ENCODE data around the gene PTPRQ. TPM values are rescaled to one million over a fixed set of nuclear protein-coding genes. Genes with fewer than 3 reads are reported as not detected.

PTPRQ gene
- total and polyA plus RNA-seq, 12 donors: 0.04 to 1.9 (median 0.37) TPM; not detected in 1

DNA sequence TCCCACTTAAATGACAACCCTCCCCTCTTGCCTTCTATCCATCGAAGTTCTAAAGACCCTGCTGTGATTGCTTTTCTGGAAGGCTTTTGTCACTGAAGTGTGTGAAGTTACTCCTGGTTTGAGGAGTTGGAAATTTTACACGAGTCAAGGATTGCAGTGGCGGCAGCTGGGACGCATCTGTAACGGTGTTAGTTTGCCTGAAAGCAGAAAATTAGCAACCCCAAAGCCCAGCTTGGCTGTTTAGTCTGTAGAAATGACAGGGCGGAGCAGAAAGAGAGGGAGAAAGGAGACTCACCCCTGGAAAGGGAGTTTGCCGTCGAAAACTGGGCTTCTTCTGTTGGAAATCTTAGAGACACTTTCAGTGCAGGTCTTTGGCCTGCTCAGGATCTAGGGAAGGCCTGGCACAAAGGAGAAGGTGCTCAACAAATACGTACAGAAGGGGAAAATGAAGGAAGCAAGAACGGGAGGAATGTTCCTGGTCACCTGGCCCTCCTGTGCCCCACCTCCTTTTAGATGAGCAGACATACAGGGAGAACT lies 271.7 kb downstream of the PTPRQ start:
- Histone ChIP-seq H3K4me1 (peaks cover 0 to 10% (median 0%) of the 10 kb centered on the region in 9 donors), H3K27me3 (peaks cover 0 to 66% (median 30%) of the 10 kb centered on the region in 7 donors), H3K9me3 (no peaks in the 10 kb centered on the region), H3K4me3 (no peak overlapping the region), H3K36me3 (no peaks in the 10 kb centered on the region), H3K27ac (no peak overlapping the region)
- DNase-seq (no peak), ATAC-seq (no peak)
- TF ChIP-seq, protein P1, sequence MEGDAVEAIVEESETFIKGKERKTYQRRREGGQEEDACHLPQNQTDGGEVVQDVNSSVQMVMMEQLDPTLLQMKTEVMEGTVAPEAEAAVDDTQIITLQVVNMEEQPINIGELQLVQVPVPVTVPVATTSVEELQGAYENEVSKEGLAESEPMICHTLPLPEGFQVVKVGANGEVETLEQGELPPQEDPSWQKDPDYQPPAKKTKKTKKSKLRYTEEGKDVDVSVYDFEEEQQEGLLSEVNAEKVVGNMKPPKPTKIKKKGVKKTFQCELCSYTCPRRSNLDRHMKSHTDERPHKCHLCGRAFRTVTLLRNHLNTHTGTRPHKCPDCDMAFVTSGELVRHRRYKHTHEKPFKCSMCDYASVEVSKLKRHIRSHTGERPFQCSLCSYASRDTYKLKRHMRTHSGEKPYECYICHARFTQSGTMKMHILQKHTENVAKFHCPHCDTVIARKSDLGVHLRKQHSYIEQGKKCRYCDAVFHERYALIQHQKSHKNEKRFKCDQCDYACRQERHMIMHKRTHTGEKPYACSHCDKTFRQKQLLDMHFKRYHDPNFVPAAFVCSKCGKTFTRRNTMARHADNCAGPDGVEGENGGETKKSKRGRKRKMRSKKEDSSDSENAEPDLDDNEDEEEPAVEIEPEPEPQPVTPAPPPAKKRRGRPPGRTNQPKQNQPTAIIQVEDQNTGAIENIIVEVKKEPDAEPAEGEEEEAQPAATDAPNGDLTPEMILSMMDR (IDR thresholded peaks at IDR 0.05): no peak
- intact Hi-C loops (cut with DNase I): no loop called here
- 56 to 65% methylated on average over 10 of the region's 10 CpGs for WGBS, 2 donors

DNA sequence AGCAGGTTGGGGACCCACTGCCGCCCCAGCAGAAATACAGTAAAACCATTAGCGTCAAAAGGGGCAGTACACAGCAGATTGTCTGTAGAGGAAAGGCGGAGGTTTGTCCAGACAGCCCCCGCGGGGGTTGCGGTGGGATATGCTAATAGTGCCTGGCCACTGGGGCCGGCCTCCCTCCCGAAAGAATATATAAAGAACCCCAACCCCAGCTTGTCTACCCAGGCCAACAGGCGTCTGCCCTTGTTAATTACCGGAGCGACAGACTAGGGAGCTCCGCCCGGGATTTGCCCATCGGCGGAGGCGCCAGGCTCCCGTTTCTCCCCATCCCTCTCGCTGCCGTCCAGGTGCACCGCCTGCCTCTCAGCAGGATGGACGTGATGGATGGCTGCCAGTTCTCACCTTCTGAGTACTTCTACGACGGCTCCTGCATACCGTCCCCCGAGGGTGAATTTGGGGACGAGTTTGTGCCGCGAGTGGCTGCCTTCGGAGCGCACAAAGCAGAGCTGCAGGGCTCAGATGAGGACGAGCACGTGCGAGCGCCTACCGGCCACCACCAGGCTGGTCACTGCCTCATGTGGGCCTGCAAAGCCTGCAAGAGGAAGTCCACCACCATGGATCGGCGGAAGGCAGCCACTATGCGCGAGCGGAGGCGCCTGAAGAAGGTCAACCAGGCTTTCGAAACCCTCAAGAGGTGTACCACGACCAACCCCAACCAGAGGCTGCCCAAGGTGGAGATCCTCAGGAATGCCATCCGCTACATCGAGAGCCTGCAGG lies 272.8 kb downstream of the PTPRQ start, which contains the start of gene MYF5:
Gene MYF5 (plus strand): TSS at position 217 of the 774 bp plus-strand sequence. CDS start 152 bp downstream, at position 369.
- intact Hi-C loops (cut with DNase I): no loop called here
- 34 to 35% methylated on average over 45 of the region's 45 CpGs for WGBS, 2 donors

GRCh38 chr12:80717856-80718255 lies 273.8 kb downstream of the PTPRQ start:
- Histone ChIP-seq H3K4me3 (no peak overlapping the region), H3K36me3 (no peaks in the 10 kb centered on the region), H3K27ac (no peak overlapping the region), H3K27me3 (peaks cover 0 to 60% (median 29%) of the 10 kb centered on the region in 7 donors), H3K4me1 (peaks cover 0 to 10% (median 0%) of the 10 kb centered on the region in 9 donors), H3K9me3 (no peaks in the 10 kb centered on the region)
- no peak for DNase-seq
- TF ChIP-seq, protein P1 (IDR thresholded peaks at IDR 0.05): no peak
- intact Hi-C loops (cut with DNase I): no loop called here
- 70 to 77% methylated on average over 4 of the region's 4 CpGs for WGBS, 2 donors
- ATAC-seq: no peak

More for the DNA sequence above, 272.8 kb downstream of the PTPRQ start, which contains the start of gene MYF5:
- H3K4me3 ChIP-seq: no peak within 1 kb of the TSS
- no peak within 1 kb of the TSS for H3K27ac ChIP-seq
- peaks cover 0 to 10% (median 0%) of the 10 kb centered on the region in 9 donors for H3K4me1 ChIP-seq
- no peaks in the 10 kb centered on the region for H3K36me3 ChIP-seq
- H3K27me3 ChIP-seq: peaks cover 0 to 66% (median 29%) of the 10 kb centered on the region in 7 donors
- H3K9me3 ChIP-seq: no peaks in the 10 kb centered on the region
- DNase-seq (no peak), ATAC-seq (peak in 1 of 8 donors; percentile 20)
- TF ChIP-seq, protein P1 (IDR thresholded peaks at IDR 0.05): no peak

DNA sequence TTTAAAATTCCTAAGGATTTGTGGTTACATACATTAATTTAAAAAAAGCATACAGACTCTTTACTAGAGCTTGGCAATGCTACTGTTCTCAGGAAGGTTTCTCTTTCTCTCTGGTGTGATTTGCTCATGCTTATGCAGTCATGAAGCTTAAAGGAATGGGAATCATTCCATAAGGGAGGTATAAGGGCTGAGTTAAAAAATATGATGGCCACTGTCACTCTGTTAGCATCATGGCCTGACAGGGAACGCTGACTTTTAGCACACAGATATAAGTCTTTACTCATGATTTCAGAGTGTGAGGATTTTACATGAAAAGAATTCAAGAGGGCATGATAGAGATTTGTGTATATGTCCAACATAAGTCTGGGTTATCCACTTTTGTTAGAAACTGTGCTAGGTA lies 276.5 kb downstream of the PTPRQ start:
- no peaks in the 10 kb centered on the region for H3K9me3 ChIP-seq
- H3K27me3 ChIP-seq: peaks cover 0 to 34% (median 14%) of the 10 kb centered on the region in 7 donors
- no peaks in the 10 kb centered on the region for H3K36me3 ChIP-seq
- no peak overlapping the region for H3K4me3 ChIP-seq
- ATAC-seq: no peak
- no peak for DNase-seq
- intact Hi-C loops (cut with DNase I): no loop called here
- no peak overlapping the region for H3K27ac ChIP-seq
- H3K4me1 ChIP-seq: no peaks in the 10 kb centered on the region
- TF ChIP-seq, protein P1 (IDR thresholded peaks at IDR 0.05): no peak
- WGBS, 2 donors: 89% methylated on average over 1 of the region's 1 CpG
